ENCODE data around the gene KCNN3.
A peak's percentile ranks its signal among the peaks of the same experiment; 100 is the strongest.

The KCNN3 gene

GRCh38 chr1:154878371-154879037, 8.4 kb upstream of the KCNN3 start:
- Histone ChIP-seq H3K27ac (ENCODE audit: low read depth, low read length, severe bottlenecking) (no peak overlapping the region), H3K4me3 (ENCODE audit: extremely low read depth, insufficient read depth, low read length, poor library complexity, severe bottlenecking) (no peak overlapping the region), H3K4me1 (ENCODE audit: control insufficient read depth, insufficient read depth, low read length, poor library complexity, severe bottlenecking) (peaks cover 8% of the 10 kb centered on the region), H3K9me3 (ENCODE audit: control insufficient read depth, low read length) (no peaks in the 10 kb centered on the region), H3K36me3 (ENCODE audit: control insufficient read depth, insufficient read depth, low read length) (no peaks in the 10 kb centered on the region)
- 22 to 27% methylated on average over 14 to 16 of the region's 20 CpGs for WGBS, 2 experiments (ENCODE audit: insufficient coverage in 2 of 2)

GRCh38 chr1:154877370-154877974, 7.4 kb upstream of the KCNN3 start:
- H3K27ac ChIP-seq (ENCODE audit: low read depth, low read length, severe bottlenecking): no peak overlapping the region
- H3K4me3 ChIP-seq (ENCODE audit: extremely low read depth, insufficient read depth, low read length, poor library complexity, severe bottlenecking): no peak overlapping the region
- H3K4me1 ChIP-seq (ENCODE audit: control insufficient read depth, insufficient read depth, low read length, poor library complexity, severe bottlenecking): peaks cover 8% of the 10 kb centered on the region
- no peaks in the 10 kb centered on the region for H3K9me3 ChIP-seq (ENCODE audit: control insufficient read depth, low read length)
- WGBS, 2 experiments (ENCODE audit: insufficient coverage in 2 of 2): 89 to 92% methylated on average over 17 of the region's 17 CpGs
- H3K36me3 ChIP-seq (ENCODE audit: control insufficient read depth, insufficient read depth, low read length): no peaks in the 10 kb centered on the region

GRCh38 chr1:154876842-154877369, 6.8 kb upstream of the KCNN3 start:
- Histone ChIP-seq H3K9me3 (ENCODE audit: control insufficient read depth, low read length) (no peaks in the 10 kb centered on the region), H3K27ac (ENCODE audit: low read depth, low read length, severe bottlenecking) (no peak overlapping the region), H3K36me3 (ENCODE audit: control insufficient read depth, insufficient read depth, low read length) (no peaks in the 10 kb centered on the region), H3K4me3 (ENCODE audit: extremely low read depth, insufficient read depth, low read length, poor library complexity, severe bottlenecking) (no peak overlapping the region), H3K4me1 (ENCODE audit: control insufficient read depth, insufficient read depth, low read length, poor library complexity, severe bottlenecking) (peaks cover 6% of the 10 kb centered on the region)
- 80 to 94% methylated on average over 1 to 2 of the region's 3 CpGs for WGBS, 2 experiments (ENCODE audit: insufficient coverage in 2 of 2)

- H3K4me3 ChIP-seq (ENCODE audit: extremely low read depth, insufficient read depth, low read length, poor library complexity, severe bottlenecking): no peak overlapping the region
- H3K27ac ChIP-seq (ENCODE audit: low read depth, low read length, severe bottlenecking): no peak overlapping the region
- 97 to 100% methylated on average over 2 to 3 of the region's 5 CpGs for WGBS, 2 experiments (ENCODE audit: insufficient coverage in 2 of 2)
Observed at GRCh38 chr1:154874465-154874864, 4.4 kb upstream of the KCNN3 start.

GRCh38 chr1:154873321-154873950, 3.4 kb upstream of the KCNN3 start:
- no peaks in the 10 kb centered on the region for H3K36me3 ChIP-seq (ENCODE audit: control insufficient read depth, insufficient read depth, low read length)
- H3K4me3 ChIP-seq (ENCODE audit: extremely low read depth, insufficient read depth, low read length, poor library complexity, severe bottlenecking): no peak overlapping the region
- H3K9me3 ChIP-seq (ENCODE audit: control insufficient read depth, low read length): no peaks in the 10 kb centered on the region
- H3K4me1 ChIP-seq (ENCODE audit: control insufficient read depth, insufficient read depth, low read length, poor library complexity, severe bottlenecking): peaks cover 20% of the 10 kb centered on the region
- 90 to 95% methylated on average over 7 to 9 of the region's 9 CpGs for WGBS, 2 experiments (ENCODE audit: insufficient coverage in 2 of 2)
- no peak overlapping the region for H3K27ac ChIP-seq (ENCODE audit: low read depth, low read length, severe bottlenecking)

More at GRCh38 chr1:154874465-154874864, 4.4 kb upstream of the KCNN3 start:
- no peaks in the 10 kb centered on the region for H3K9me3 ChIP-seq (ENCODE audit: control insufficient read depth, low read length)
- no peaks in the 10 kb centered on the region for H3K36me3 ChIP-seq (ENCODE audit: control insufficient read depth, insufficient read depth, low read length)
- H3K4me1 ChIP-seq (ENCODE audit: control insufficient read depth, insufficient read depth, low read length, poor library complexity, severe bottlenecking): peaks cover 10% of the 10 kb centered on the region

GRCh38 chr1:154871374-154871773, 1.3 kb upstream of the KCNN3 start:
- Histone ChIP-seq H3K27ac (ENCODE audit: low read depth, low read length, severe bottlenecking) (no peak overlapping the region), H3K9me3 (ENCODE audit: control insufficient read depth, low read length) (no peaks in the 10 kb centered on the region), H3K4me1 (ENCODE audit: control insufficient read depth, insufficient read depth, low read length, poor library complexity, severe bottlenecking) (peaks cover 24% of the 10 kb centered on the region), H3K36me3 (ENCODE audit: control insufficient read depth, insufficient read depth, low read length) (no peaks in the 10 kb centered on the region), H3K4me3 (ENCODE audit: extremely low read depth, insufficient read depth, low read length, poor library complexity, severe bottlenecking) (no peak overlapping the region)
- WGBS, 2 experiments (ENCODE audit: insufficient coverage in 2 of 2): no CpG with 5 or more reads among the region's 1 CpG

- Histone ChIP-seq H3K27ac (ENCODE audit: low read depth, low read length, severe bottlenecking) (no peak overlapping the region), H3K4me3 (ENCODE audit: extremely low read depth, insufficient read depth, low read length, poor library complexity, severe bottlenecking) (no peak overlapping the region), H3K9me3 (ENCODE audit: control insufficient read depth, low read length) (no peaks in the 10 kb centered on the region), H3K36me3 (ENCODE audit: control insufficient read depth, insufficient read depth, low read length) (no peaks in the 10 kb centered on the region), H3K4me1 (ENCODE audit: control insufficient read depth, insufficient read depth, low read length, poor library complexity, severe bottlenecking) (peaks cover 29% of the 10 kb centered on the region)
- 88 to 93% methylated on average over 2 of the region's 6 CpGs for WGBS, 2 experiments (ENCODE audit: insufficient coverage in 2 of 2)
Observed at GRCh38 chr1:154870734-154871133, 653 bp upstream of the KCNN3 start.

- Histone ChIP-seq H3K36me3 (ENCODE audit: control insufficient read depth, insufficient read depth, low read length) (no peaks in the 10 kb centered on the region), H3K27ac (ENCODE audit: low read depth, low read length, severe bottlenecking) (no peak overlapping the region), H3K4me3 (ENCODE audit: extremely low read depth, insufficient read depth, low read length, poor library complexity, severe bottlenecking) (peak overlapping the region; percentile 3), H3K4me1 (ENCODE audit: control insufficient read depth, insufficient read depth, low read length, poor library complexity, severe bottlenecking) (peaks cover 29% of the 10 kb centered on the region), H3K9me3 (ENCODE audit: control insufficient read depth, low read length) (no peaks in the 10 kb centered on the region)
- WGBS, 2 experiments (ENCODE audit: insufficient coverage in 2 of 2): 79% methylated on average over 21 of the region's 26 CpGs
Observed at GRCh38 chr1:154869351-154870114, 548 bp downstream of the KCNN3 start.

- 89 to 94% methylated on average over 7 to 10 of the region's 19 CpGs for WGBS, 2 experiments (ENCODE audit: insufficient coverage in 2 of 2)
- peaks cover 33% of the 10 kb centered on the region for H3K4me1 ChIP-seq (ENCODE audit: control insufficient read depth, insufficient read depth, low read length, poor library complexity, severe bottlenecking)
- H3K27ac ChIP-seq (ENCODE audit: low read depth, low read length, severe bottlenecking): no peak overlapping the region
- H3K4me3 ChIP-seq (ENCODE audit: extremely low read depth, insufficient read depth, low read length, poor library complexity, severe bottlenecking): no peak overlapping the region
- no peaks in the 10 kb centered on the region for H3K9me3 ChIP-seq (ENCODE audit: control insufficient read depth, low read length)
- H3K36me3 ChIP-seq (ENCODE audit: control insufficient read depth, insufficient read depth, low read length): no peaks in the 10 kb centered on the region
Observed at GRCh38 chr1:154867841-154868605, 2.1 kb downstream of the KCNN3 start.

Measured in mesodermal cell (in vitro differentiated cells).